NCI-H524 (cell line): ENCODE measurements around the gene DSC1.
A peak's percentile ranks its signal among the peaks of the same experiment; 100 is the strongest.
"Not testable (repeated sequence)": the region's sequence is repeated elsewhere in the genome, so short reads cannot be mapped to it uniquely, and the experiment has no call there.

Experiments used
- DNase-seq, 2 experiments: peaks; one replicate each; lab custom pipeline; 2025; lab: John Stamatoyannopoulos, UW

Gene DSC1

GRCh38 chr18:31162825-31163435 is at the start of gene DSC1:
TSS of gene DSC1 (minus strand) at chr18:31162856. CDS start at chr18:31162594, 262 bp downstream.
- no peak for DNase-seq

- DNase-seq, result no peak
These were observed 48.4 kb upstream of the DSC1 start for GRCh38 chr18:31211047-31211446.

- no peak for DNase-seq
These were observed 46.4 kb upstream of the DSC1 start for GRCh38 chr18:31209041-31209440.

GRCh38 chr18:31207391-31207790 is 44.7 kb upstream of the DSC1 start:
- DNase-seq, result no peak

GRCh38 chr18:31206787-31207381 is 44.2 kb upstream of the DSC1 start:
- DNase-seq, result peak; percentile 56 to 83

GRCh38 chr18:31206071-31206470 is 43.4 kb upstream of the DSC1 start:
- no peak for DNase-seq

GRCh38 chr18:31205273-31205672 is 42.6 kb upstream of the DSC1 start:
- no peak for DNase-seq

GRCh38 chr18:31204833-31205232 is 42.2 kb upstream of the DSC1 start:
- no peak for DNase-seq

GRCh38 chr18:31204166-31204565 is 41.5 kb upstream of the DSC1 start:
- DNase-seq, result no peak

- DNase-seq, result no peak
These were observed 41.1 kb upstream of the DSC1 start for GRCh38 chr18:31203794-31204148.

- no peak for DNase-seq
These were observed 40.6 kb upstream of the DSC1 start for GRCh38 chr18:31203096-31203793.

GRCh38 chr18:31199190-31199769 is 36.6 kb upstream of the DSC1 start:
- no peak for DNase-seq

GRCh38 chr18:31197676-31198075 is 35.0 kb upstream of the DSC1 start:
- no peak for DNase-seq

GRCh38 chr18:31195063-31195462 is 32.4 kb upstream of the DSC1 start:
- DNase-seq, result no peak

GRCh38 chr18:31192086-31192776 is 29.6 kb upstream of the DSC1 start:
- no peak for DNase-seq

- DNase-seq, result no peak
These were observed 28.3 kb upstream of the DSC1 start for GRCh38 chr18:31190919-31191318.

- no peak for DNase-seq
These were observed 27.1 kb upstream of the DSC1 start for GRCh38 chr18:31189757-31190156.

- no peak for DNase-seq
These were observed 22.7 kb upstream of the DSC1 start for GRCh38 chr18:31185186-31185950.

- no peak for DNase-seq
These were observed 20.6 kb upstream of the DSC1 start for GRCh38 chr18:31183302-31183701.

- not testable (repeated sequence) for DNase-seq
These were observed 14.7 kb upstream of the DSC1 start for GRCh38 chr18:31177369-31177768.

- no peak for DNase-seq
These were observed 13.9 kb upstream of the DSC1 start for GRCh38 chr18:31176531-31176930.
